HL-60 (cell line): ENCODE results near the gene WT1.

Experiments used
- GABPA ChIP-seq: IDR thresholded peaks from 2 replicates; pipeline ENCODE4 v1.6.1; 2012; ENCODE audit warnings: low read depth
- POLR2AphosphoS5 ChIP-seq: IDR thresholded peaks from 2 replicates; pipeline ENCODE4 v1.6.1; 2012; ENCODE audit warnings: low read depth
- TF ChIP-seq, protein P1 (sequence below): IDR thresholded peaks from one replicate; pipeline ENCODE4 v1.5.1; 2011; ENCODE audit warnings: low read length, control low read depth, inconsistent platforms; ENCODE audit not compliant: insufficient read depth
- TF ChIP-seq, protein P2 (sequence below): IDR thresholded peaks from 2 replicates; pipeline ENCODE4 v1.6.1; 2012; ENCODE audit warnings: low read depth; ENCODE audit not compliant: insufficient replicate concordance

DNA sequence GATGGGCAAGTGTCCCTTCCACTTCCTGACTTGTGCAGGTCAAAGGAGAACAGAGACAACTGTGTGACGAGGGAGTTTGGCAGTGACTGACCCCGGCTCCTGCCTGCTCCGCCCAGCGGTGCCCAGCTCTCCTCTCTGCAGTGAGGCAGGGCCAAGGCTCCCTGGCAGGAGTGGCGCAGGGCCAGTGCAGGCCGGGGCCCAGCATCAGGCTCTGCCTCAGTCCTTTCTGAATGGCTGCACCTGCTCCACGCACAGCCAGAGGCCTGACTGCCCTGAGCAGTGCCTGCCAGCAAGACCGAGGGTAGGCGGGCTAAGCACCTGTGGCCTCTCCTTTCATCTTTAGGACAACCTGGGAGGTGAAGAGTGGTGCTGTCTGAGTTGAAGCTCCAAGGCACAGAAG, 54.2 kb downstream of the WT1 start:
- TF ChIP-seq, protein P1, sequence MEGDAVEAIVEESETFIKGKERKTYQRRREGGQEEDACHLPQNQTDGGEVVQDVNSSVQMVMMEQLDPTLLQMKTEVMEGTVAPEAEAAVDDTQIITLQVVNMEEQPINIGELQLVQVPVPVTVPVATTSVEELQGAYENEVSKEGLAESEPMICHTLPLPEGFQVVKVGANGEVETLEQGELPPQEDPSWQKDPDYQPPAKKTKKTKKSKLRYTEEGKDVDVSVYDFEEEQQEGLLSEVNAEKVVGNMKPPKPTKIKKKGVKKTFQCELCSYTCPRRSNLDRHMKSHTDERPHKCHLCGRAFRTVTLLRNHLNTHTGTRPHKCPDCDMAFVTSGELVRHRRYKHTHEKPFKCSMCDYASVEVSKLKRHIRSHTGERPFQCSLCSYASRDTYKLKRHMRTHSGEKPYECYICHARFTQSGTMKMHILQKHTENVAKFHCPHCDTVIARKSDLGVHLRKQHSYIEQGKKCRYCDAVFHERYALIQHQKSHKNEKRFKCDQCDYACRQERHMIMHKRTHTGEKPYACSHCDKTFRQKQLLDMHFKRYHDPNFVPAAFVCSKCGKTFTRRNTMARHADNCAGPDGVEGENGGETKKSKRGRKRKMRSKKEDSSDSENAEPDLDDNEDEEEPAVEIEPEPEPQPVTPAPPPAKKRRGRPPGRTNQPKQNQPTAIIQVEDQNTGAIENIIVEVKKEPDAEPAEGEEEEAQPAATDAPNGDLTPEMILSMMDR, result no peak
- no peak for TF ChIP-seq GABPA
- no peak for TF ChIP-seq POLR2AphosphoS5
- TF ChIP-seq, protein P2, sequence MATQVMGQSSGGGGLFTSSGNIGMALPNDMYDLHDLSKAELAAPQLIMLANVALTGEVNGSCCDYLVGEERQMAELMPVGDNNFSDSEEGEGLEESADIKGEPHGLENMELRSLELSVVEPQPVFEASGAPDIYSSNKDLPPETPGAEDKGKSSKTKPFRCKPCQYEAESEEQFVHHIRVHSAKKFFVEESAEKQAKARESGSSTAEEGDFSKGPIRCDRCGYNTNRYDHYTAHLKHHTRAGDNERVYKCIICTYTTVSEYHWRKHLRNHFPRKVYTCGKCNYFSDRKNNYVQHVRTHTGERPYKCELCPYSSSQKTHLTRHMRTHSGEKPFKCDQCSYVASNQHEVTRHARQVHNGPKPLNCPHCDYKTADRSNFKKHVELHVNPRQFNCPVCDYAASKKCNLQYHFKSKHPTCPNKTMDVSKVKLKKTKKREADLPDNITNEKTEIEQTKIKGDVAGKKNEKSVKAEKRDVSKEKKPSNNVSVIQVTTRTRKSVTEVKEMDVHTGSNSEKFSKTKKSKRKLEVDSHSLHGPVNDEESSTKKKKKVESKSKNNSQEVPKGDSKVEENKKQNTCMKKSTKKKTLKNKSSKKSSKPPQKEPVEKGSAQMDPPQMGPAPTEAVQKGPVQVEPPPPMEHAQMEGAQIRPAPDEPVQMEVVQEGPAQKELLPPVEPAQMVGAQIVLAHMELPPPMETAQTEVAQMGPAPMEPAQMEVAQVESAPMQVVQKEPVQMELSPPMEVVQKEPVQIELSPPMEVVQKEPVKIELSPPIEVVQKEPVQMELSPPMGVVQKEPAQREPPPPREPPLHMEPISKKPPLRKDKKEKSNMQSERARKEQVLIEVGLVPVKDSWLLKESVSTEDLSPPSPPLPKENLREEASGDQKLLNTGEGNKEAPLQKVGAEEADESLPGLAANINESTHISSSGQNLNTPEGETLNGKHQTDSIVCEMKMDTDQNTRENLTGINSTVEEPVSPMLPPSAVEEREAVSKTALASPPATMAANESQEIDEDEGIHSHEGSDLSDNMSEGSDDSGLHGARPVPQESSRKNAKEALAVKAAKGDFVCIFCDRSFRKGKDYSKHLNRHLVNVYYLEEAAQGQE, result no peak
